ENCODE results near the gene ZNF607. TPM values are rescaled to one million over a fixed set of nuclear protein-coding genes. Genes with fewer than 3 reads are reported as not detected.
A peak's percentile ranks its signal among the peaks of the same experiment; 100 is the strongest.
"Not testable (repeated sequence)": the region's sequence is repeated elsewhere in the genome, so short reads cannot be mapped to it uniquely, and the experiment has no call there.

Gene ZNF607
- total RNA-seq: 1 to 10 TPM; 1.5 to 5.7 (median 3.3) TPM

DNA sequence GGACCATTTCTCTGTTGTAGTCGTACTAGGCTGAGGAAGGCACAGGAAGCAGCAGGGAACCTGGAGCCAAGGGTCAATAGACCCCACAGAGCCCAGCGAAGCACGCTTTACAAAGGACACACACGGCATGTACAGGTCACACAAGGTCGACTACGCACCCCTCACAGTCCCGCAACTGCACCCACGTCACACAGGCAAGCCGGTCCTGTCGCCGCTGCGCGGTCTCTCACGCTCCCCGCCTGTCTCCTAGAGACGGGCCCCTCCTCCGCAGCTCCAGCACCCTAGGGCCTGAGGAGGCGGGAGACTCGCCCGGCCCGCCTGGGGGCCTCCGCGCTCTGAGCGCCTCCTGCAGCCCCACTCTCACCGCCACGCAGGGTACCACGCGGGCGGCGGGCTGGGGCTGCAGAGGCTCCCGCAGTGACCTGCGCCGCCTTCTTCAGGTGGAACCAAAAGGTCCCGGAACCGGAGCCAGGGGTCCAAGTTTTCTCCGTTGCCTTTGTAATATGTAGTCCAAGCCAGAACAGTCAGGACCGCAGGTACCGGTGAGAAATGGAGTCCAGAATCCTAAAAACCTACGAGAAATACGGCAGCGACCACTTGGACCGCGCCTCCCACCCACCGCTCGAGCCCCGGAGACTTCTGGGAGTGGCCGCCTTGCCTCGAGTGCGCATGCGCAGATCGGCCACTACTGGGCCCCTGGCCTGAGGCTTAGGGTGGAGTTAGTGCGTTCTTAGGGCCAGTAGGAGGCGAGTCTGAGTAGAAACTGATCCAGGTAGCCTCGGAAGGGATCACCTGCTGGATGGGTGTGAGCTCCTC lies at the start of gene ZNF607:
Gene ZNF607, minus strand, starts transcription at position 651 of the 816 bp plus-strand sequence. CDS start 8,143 bp downstream, outside the sequence.
- WGBS, 2 donors: 0 to 1% methylated on average over 15 to 21 of the region's 54 CpGs
- TF ChIP-seq, protein P1, sequence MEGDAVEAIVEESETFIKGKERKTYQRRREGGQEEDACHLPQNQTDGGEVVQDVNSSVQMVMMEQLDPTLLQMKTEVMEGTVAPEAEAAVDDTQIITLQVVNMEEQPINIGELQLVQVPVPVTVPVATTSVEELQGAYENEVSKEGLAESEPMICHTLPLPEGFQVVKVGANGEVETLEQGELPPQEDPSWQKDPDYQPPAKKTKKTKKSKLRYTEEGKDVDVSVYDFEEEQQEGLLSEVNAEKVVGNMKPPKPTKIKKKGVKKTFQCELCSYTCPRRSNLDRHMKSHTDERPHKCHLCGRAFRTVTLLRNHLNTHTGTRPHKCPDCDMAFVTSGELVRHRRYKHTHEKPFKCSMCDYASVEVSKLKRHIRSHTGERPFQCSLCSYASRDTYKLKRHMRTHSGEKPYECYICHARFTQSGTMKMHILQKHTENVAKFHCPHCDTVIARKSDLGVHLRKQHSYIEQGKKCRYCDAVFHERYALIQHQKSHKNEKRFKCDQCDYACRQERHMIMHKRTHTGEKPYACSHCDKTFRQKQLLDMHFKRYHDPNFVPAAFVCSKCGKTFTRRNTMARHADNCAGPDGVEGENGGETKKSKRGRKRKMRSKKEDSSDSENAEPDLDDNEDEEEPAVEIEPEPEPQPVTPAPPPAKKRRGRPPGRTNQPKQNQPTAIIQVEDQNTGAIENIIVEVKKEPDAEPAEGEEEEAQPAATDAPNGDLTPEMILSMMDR (IDR thresholded peaks at IDR 0.05): peak; percentile 45 to 79 (median 60)
- peak in 2 of 4 donors; percentile 51 to 71 for TF ChIP-seq POLR2A (IDR thresholded peaks at IDR 0.05)
- intact Hi-C loops (cut with DNase I): no loop called here
- H3K4me3 ChIP-seq: peak within 1 kb of the TSS; percentile 85 to 99 (median 90)
- H3K27ac ChIP-seq: peak within 1 kb of the TSS; percentile 78 to 95 (median 85)
- no peaks in the 10 kb centered on the region for H3K9me3 ChIP-seq
- no peaks in the 10 kb centered on the region for H3K27me3 ChIP-seq
- peak; percentile 15 for DNase-seq
- peaks cover 9 to 18% (median 11%) of the 10 kb centered on the region in 3 donors for H3K4me1 ChIP-seq
- H3K36me3 ChIP-seq: peaks cover 0 to 12% (median 0%) of the 10 kb centered on the region in 3 donors

DNA sequence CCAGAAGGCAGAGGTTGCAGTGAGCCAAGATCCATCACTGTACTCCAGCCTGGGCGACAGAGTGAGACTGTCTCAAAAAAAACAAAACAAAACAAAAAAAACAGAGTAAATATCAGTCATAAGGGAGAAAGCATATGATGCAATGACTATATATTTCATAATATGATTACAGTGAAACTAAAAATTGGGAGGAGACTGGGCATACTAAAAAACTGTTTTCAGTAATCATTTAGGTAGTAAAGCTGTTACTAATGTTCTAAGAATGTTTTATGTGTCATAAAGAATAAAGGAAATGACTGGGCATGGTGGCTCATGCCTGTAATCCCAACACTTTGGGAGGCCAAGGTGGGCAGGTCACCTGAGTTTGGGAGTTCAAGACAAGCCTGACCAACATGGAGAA lies 43.9 kb upstream of the ZNF607 start:
- H3K27ac ChIP-seq: no peak overlapping the region
- no peaks in the 10 kb centered on the region for H3K9me3 ChIP-seq

DNA sequence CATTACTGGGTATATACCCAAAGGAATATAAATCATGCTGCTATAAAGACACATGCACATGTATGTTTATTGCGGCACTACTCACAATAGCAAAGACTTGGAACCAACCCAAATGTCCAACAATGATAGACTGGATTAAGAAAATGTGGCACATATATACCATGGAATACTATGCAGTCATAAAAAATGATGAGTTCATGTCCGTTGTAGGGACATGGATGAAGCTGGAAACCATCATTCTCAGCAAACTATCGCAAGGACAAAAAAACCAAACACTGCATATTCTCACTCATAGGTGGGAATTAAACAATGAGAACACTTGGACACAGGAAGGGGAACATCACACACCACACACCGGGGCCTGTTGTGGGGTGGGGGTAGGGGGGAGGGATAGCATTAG lies 38.1 kb upstream of the ZNF607 start:
- H3K9me3 ChIP-seq: not testable (repeated sequence)

More for the DNA sequence above, 43.9 kb upstream of the ZNF607 start:
- TF ChIP-seq POLR2A (IDR thresholded peaks at IDR 0.05): no peak
- TF ChIP-seq, protein P1 (IDR thresholded peaks at IDR 0.05): no peak
- Histone ChIP-seq H3K27me3 (no peaks in the 10 kb centered on the region), H3K4me1 (no peaks in the 10 kb centered on the region), H3K36me3 (peaks cover 0 to 97% (median 0%) of the 10 kb centered on the region in 3 donors), H3K4me3 (no peak overlapping the region)
- intact Hi-C loops (cut with DNase I): no loop called here
- DNase-seq: no peak
- 64 to 75% methylated on average over 1 of the region's 1 CpG for WGBS, 2 donors

GRCh38 chr19:37738371-37738770 lies 18.8 kb upstream of the ZNF607 start:
- Histone ChIP-seq H3K27ac (no peak overlapping the region), H3K4me3 (no peak overlapping the region), H3K9me3 (peaks cover 8 to 95% (median 77%) of the 10 kb centered on the region in 3 donors), H3K27me3 (no peaks in the 10 kb centered on the region), H3K36me3 (peaks cover 0 to 58% (median 15%) of the 10 kb centered on the region in 3 donors), H3K4me1 (no peaks in the 10 kb centered on the region)
- 76 to 77% methylated on average over 5 of the region's 5 CpGs for WGBS, 2 donors
- no peak for DNase-seq
- TF ChIP-seq, protein P1 (IDR thresholded peaks at IDR 0.05): no peak
- no peak for TF ChIP-seq POLR2A (IDR thresholded peaks at IDR 0.05)
- intact Hi-C loops (cut with DNase I): no loop called here

More for the DNA sequence above, 38.1 kb upstream of the ZNF607 start:
- H3K27ac ChIP-seq; H3K27me3 ChIP-seq; H3K4me1 ChIP-seq; DNase-seq; H3K4me3 ChIP-seq; intact Hi-C loops (cut with DNase I): not testable (repeated sequence)
- 100% methylated on average over 2 to 3 of the region's 4 CpGs for WGBS, 2 donors
- peaks cover 0 to 76% (median 0%) of the 10 kb centered on the region in 3 donors for H3K36me3 ChIP-seq

GRCh38 chr19:37725181-37725580 lies 5.6 kb upstream of the ZNF607 start:
- Histone ChIP-seq H3K4me1 (no peaks in the 10 kb centered on the region), H3K27ac (no peak overlapping the region), H3K27me3 (no peaks in the 10 kb centered on the region), H3K4me3 (no peak overlapping the region), H3K9me3 (peaks cover 0 to 22% (median 0%) of the 10 kb centered on the region in 3 donors), H3K36me3 (peaks cover 0 to 15% (median 0%) of the 10 kb centered on the region in 3 donors)
- 82% methylated on average over 2 of the region's 2 CpGs for WGBS, 2 donors
- intact Hi-C loops (cut with DNase I): no loop called here
- DNase-seq: no peak
- no peak for TF ChIP-seq POLR2A (IDR thresholded peaks at IDR 0.05)
- TF ChIP-seq, protein P1 (IDR thresholded peaks at IDR 0.05): no peak

All from esophagus squamous epithelium (tissue), 5 donors.